Activated naive CD4-positive, alpha-beta T cell treated with anti-CD3 and anti-CD28 coated beads for 36 hours (primary cell): Measurements from ENCODE around the gene FAM83B. TPM values are rescaled to one million over a fixed set of nuclear protein-coding genes. Genes with fewer than 3 reads are reported as not detected.
"Not testable (repeated sequence)": the region's sequence is repeated elsewhere in the genome, so short reads cannot be mapped to it uniquely, and the experiment has no call there.

Experiments used
- CTCF ChIA-PET: fragments of 350-600 bp; sonication (Branson Sonifier 250); formaldehyde crosslinking; loops from one replicate; lab custom pipeline; 2021; ENCODE audit warnings: antibody characterized with exemption; lab: Charles Lee
- DNase-seq: peaks from one replicate; pipeline ENCODE4 v3.0.0-alpha.2; 2020
- H3K27ac Mint-ChIP-seq: one replicate; pipeline ENCODE4 v1.8.0; 2021; ENCODE audit warnings: mild to moderate bottlenecking, mixed read lengths
- H3K27me3 Mint-ChIP-seq: one replicate; pipeline ENCODE4 v1.8.0; 2021; ENCODE audit warnings: low read depth, mixed read lengths
- H3K36me3 Mint-ChIP-seq: one replicate; pipeline ENCODE4 v1.8.0; 2021; ENCODE audit warnings: low read depth, mixed read lengths
- H3K4me1 Mint-ChIP-seq: one replicate; pipeline ENCODE4 v1.8.0; 2021; ENCODE audit warnings: low read depth, mixed read lengths
- H3K4me3 Mint-ChIP-seq: one replicate; pipeline ENCODE4 v1.8.0; 2021; ENCODE audit warnings: mild to moderate bottlenecking, moderate library complexity, mixed read lengths
- H3K9me3 Mint-ChIP-seq: one replicate; pipeline ENCODE4 v1.8.0; 2021; ENCODE audit warnings: mixed read lengths
- intact Hi-C: fragments of 100-400 bp; cut with micrococcal nuclease; formaldehyde crosslinking; loops from one replicate; pipeline ENCODE4 v1.15.1; 2023
- total RNA-seq, 2 experiments: library from RNA; stranded (reverse); gene quantifications; one replicate each; pipeline ENCODE4 v1.2.3, GENCODE V29; 2021

The FAM83B gene
- total RNA-seq, 2 experiments from 2014 or later = not detected

- intact Hi-C loops, H3K27me3 Mint-ChIP-seq, H3K27ac Mint-ChIP-seq, DNase-seq, CTCF ChIA-PET, H3K4me1 Mint-ChIP-seq, H3K36me3 Mint-ChIP-seq, H3K4me3 Mint-ChIP-seq: not testable (repeated sequence)
- H3K9me3 Mint-ChIP-seq = peaks cover 11% of the 10 kb centered on the region
These were observed 22.3 kb upstream of the FAM83B start for GRCh38 chr6:54824225-54824624.

- intact Hi-C loops = no loop called here
- CTCF ChIA-PET = no interaction called here
- H3K36me3 Mint-ChIP-seq = no peaks in the 10 kb centered on the region
- no peaks in the 10 kb centered on the region for H3K27me3 Mint-ChIP-seq
- no peaks in the 10 kb centered on the region for H3K4me1 Mint-ChIP-seq
- no peak overlapping the region for H3K27ac Mint-ChIP-seq
- peaks cover 6% of the 10 kb centered on the region for H3K9me3 Mint-ChIP-seq
- H3K4me3 Mint-ChIP-seq = no peak overlapping the region
- no peak for DNase-seq
These were observed 19.6 kb upstream of the FAM83B start for GRCh38 chr6:54827010-54827409.

GRCh38 chr6:54830216-54830615 lies 16.4 kb upstream of the FAM83B start:
- Mint-ChIP-seq H3K36me3 (no peaks in the 10 kb centered on the region), H3K4me1 (no peaks in the 10 kb centered on the region), H3K9me3 (no peaks in the 10 kb centered on the region), H3K27ac (no peak overlapping the region), H3K4me3 (no peak overlapping the region), H3K27me3 (no peaks in the 10 kb centered on the region)
- intact Hi-C loops = no loop called here
- CTCF ChIA-PET = no interaction called here
- no peak for DNase-seq

- H3K27ac Mint-ChIP-seq = no peak overlapping the region
- no peaks in the 10 kb centered on the region for H3K36me3 Mint-ChIP-seq
- H3K9me3 Mint-ChIP-seq = peaks cover 5% of the 10 kb centered on the region
- DNase-seq = no peak
- intact Hi-C loops = no loop called here
- no peaks in the 10 kb centered on the region for H3K4me1 Mint-ChIP-seq
- CTCF ChIA-PET = no interaction called here
- H3K27me3 Mint-ChIP-seq = no peaks in the 10 kb centered on the region
- H3K4me3 Mint-ChIP-seq = no peak overlapping the region
These were observed 11.4 kb upstream of the FAM83B start for GRCh38 chr6:54835176-54835575.

- no peaks in the 10 kb centered on the region for H3K4me1 Mint-ChIP-seq
- DNase-seq = no peak
- intact Hi-C loops = no loop called here
- H3K4me3 Mint-ChIP-seq = no peak overlapping the region
- no peak overlapping the region for H3K27ac Mint-ChIP-seq
- CTCF ChIA-PET = no interaction called here
- peaks cover 27% of the 10 kb centered on the region for H3K27me3 Mint-ChIP-seq
- H3K36me3 Mint-ChIP-seq = no peaks in the 10 kb centered on the region
- H3K9me3 Mint-ChIP-seq = peaks cover 3% of the 10 kb centered on the region
These were observed 495 bp downstream of the FAM83B start for GRCh38 chr6:54846857-54847674.

- DNase-seq = no peak
- no peaks in the 10 kb centered on the region for H3K4me1 Mint-ChIP-seq
- H3K36me3 Mint-ChIP-seq = no peaks in the 10 kb centered on the region
- H3K27ac Mint-ChIP-seq = no peak overlapping the region
- H3K9me3 Mint-ChIP-seq = peaks cover 3% of the 10 kb centered on the region
- H3K4me3 Mint-ChIP-seq = no peak overlapping the region
- CTCF ChIA-PET = no interaction called here
- peaks cover 27% of the 10 kb centered on the region for H3K27me3 Mint-ChIP-seq
- intact Hi-C loops = no loop called here
These were observed 1.4 kb downstream of the FAM83B start for GRCh38 chr6:54847799-54848597.

- Mint-ChIP-seq H3K36me3 (no peaks in the 10 kb centered on the region), H3K4me1 (no peaks in the 10 kb centered on the region), H3K9me3 (peaks cover 3% of the 10 kb centered on the region), H3K27ac (no peak overlapping the region), H3K27me3 (peaks cover 25% of the 10 kb centered on the region), H3K4me3 (no peak overlapping the region)
- no peak for DNase-seq
- CTCF ChIA-PET = no interaction called here
- intact Hi-C loops = no loop called here
These were observed 3.5 kb downstream of the FAM83B start for GRCh38 chr6:54850114-54850513.

GRCh38 chr6:54856129-54856528 lies 9.6 kb downstream of the FAM83B start:
- Mint-ChIP-seq H3K27me3 (no peaks in the 10 kb centered on the region), H3K36me3 (no peaks in the 10 kb centered on the region), H3K4me1 (no peaks in the 10 kb centered on the region), H3K9me3 (peaks cover 4% of the 10 kb centered on the region), H3K4me3 (no peak overlapping the region), H3K27ac (no peak overlapping the region)
- DNase-seq = no peak
- CTCF ChIA-PET = no interaction called here
- intact Hi-C loops = no loop called here

GRCh38 chr6:54860132-54860531 lies 13.6 kb downstream of the FAM83B start:
- Mint-ChIP-seq H3K27me3 (no peaks in the 10 kb centered on the region), H3K36me3 (no peaks in the 10 kb centered on the region), H3K4me3 (no peak overlapping the region), H3K4me1 (no peaks in the 10 kb centered on the region), H3K27ac (no peak overlapping the region), H3K9me3 (peaks cover 5% of the 10 kb centered on the region)
- intact Hi-C loops = no loop called here
- DNase-seq = no peak
- CTCF ChIA-PET = no interaction called here

- DNase-seq = no peak
- H3K27me3 Mint-ChIP-seq = no peaks in the 10 kb centered on the region
- no peaks in the 10 kb centered on the region for H3K36me3 Mint-ChIP-seq
- H3K4me3 Mint-ChIP-seq = no peak overlapping the region
- H3K27ac Mint-ChIP-seq = no peak overlapping the region
- intact Hi-C loops = no loop called here
- no peaks in the 10 kb centered on the region for H3K4me1 Mint-ChIP-seq
- CTCF ChIA-PET = no interaction called here
- H3K9me3 Mint-ChIP-seq = peaks cover 5% of the 10 kb centered on the region
These were observed 14.2 kb downstream of the FAM83B start for GRCh38 chr6:54860739-54861138.

- no peaks in the 10 kb centered on the region for H3K4me1 Mint-ChIP-seq
- H3K36me3 Mint-ChIP-seq = no peaks in the 10 kb centered on the region
- H3K4me3 Mint-ChIP-seq = no peak overlapping the region
- no peak overlapping the region for H3K27ac Mint-ChIP-seq
- H3K9me3 Mint-ChIP-seq = peaks cover 5% of the 10 kb centered on the region
- CTCF ChIA-PET = no interaction called here
- intact Hi-C loops = no loop called here
- DNase-seq = no peak
- H3K27me3 Mint-ChIP-seq = no peaks in the 10 kb centered on the region
These were observed 15.5 kb downstream of the FAM83B start for GRCh38 chr6:54861905-54862616.

- CTCF ChIA-PET = interaction anchor here (0.6 kb wide), 1 partner anchor 78 kb away, joined by 4 read pairs; no protein-coding TSS in a partner anchor
- DNase-seq = no peak
- H3K36me3 Mint-ChIP-seq = no peaks in the 10 kb centered on the region
- no peak overlapping the region for H3K4me3 Mint-ChIP-seq
- no peaks in the 10 kb centered on the region for H3K27me3 Mint-ChIP-seq
- peaks cover 3% of the 10 kb centered on the region for H3K9me3 Mint-ChIP-seq
- intact Hi-C loops = no loop called here
- H3K4me1 Mint-ChIP-seq = no peaks in the 10 kb centered on the region
- no peak overlapping the region for H3K27ac Mint-ChIP-seq
These were observed 17.7 kb downstream of the FAM83B start for GRCh38 chr6:54864272-54864671.
